Testis (tissue), 5 donors: ENCODE measurements around the gene USP2. TPM values are rescaled to one million over a fixed set of nuclear protein-coding genes. Genes with fewer than 3 reads are reported as not detected.

Source experiments
- DNase-seq: peaks from one replicate; pipeline ENCODE4 v3.0.0-alpha.2; 2019
- H3K27ac ChIP-seq, 2 donors: fragments of 200-600 bp; sonication (generic); one replicate each; pipeline ENCODE4 v1.5.1; 2019
- H3K27me3 ChIP-seq: fragments of 200-600 bp; sonication (generic); one replicate; pipeline ENCODE4 v1.5.1; 2019
- H3K36me3 ChIP-seq: fragments of 200-600 bp; sonication (generic); one replicate; pipeline ENCODE4 v1.5.1; 2017; ENCODE audit warnings: low read depth; ENCODE audit errors: missing control alignments
- H3K4me1 ChIP-seq: fragments of 200-600 bp; sonication (generic); one replicate; pipeline ENCODE4 v1.5.1; 2019
- H3K4me3 ChIP-seq, 2 donors: fragments of 200-600 bp; sonication (generic); one replicate each; pipeline ENCODE4 v1.5.1; 2017 to 2019
- H3K9me3 ChIP-seq: fragments of 200-600 bp; sonication (generic); one replicate; pipeline ENCODE4 v1.5.1; 2017
- CTCF ChIP-seq, 3 experiments: fragments of 450-650 bp in 2 of 3; fragments of 200-600 bp in 1 of 3; sonication (generic) in 1 of 3; IDR thresholded peaks; one replicate each; pipeline ENCODE4 v1.5.1; 2016 to 2019; ENCODE audit warnings: antibody characterized with exemption in 3 of 3, mild to moderate bottlenecking in 2 of 3, moderate library complexity in 1 of 3
- POLR2A ChIP-seq: fragments of 450-650 bp; IDR thresholded peaks from one replicate; pipeline ENCODE4 v1.6.1; 2017; ENCODE audit warnings: antibody characterized with exemption, mild to moderate bottlenecking, moderate library complexity
- WGBS, 2 donors: methylation state at CpG; one replicate each; pipeline ENCODE4 v1.1.5; 2018; 5-methylcytosine and 5-hydroxymethylcytosine counted together
- intact Hi-C: fragments of 100-400 bp; cut with DNase I; formaldehyde crosslinking; loops from one replicate; pipeline ENCODE4 v1.15.1; 2023; ENCODE audit warnings: low total_unique reads
- long read RNA-seq, 2 donors: transcript quantifications; one replicate each; lab custom pipeline, GENCODE V29; 2026
- polyA plus RNA-seq: library from polyadenylated mRNA; stranded (reverse); fragments of 350-450 nt; fragmentation: Illumina TruSeq; extraction: RNeasy Lipid Tissue Mini Kit (QIAGEN cat#74804); gene quantifications from one replicate; pipeline ENCODE4 v1.2.3, GENCODE V29; 2014; ENCODE audit warnings: low read depth, low replicate concordance; ENCODE audit not compliant: insufficient read depth
- total RNA-seq, 2 donors: library from RNA; depleted of rRNA; stranded (reverse); fragments of >200 nt; gene quantifications; one replicate each; pipeline ENCODE4 v1.2.3, GENCODE V29; 2016

Gene USP2
- total RNA-seq = 100 to 1,000 TPM in 1 of 2 donors, 10 to 100 TPM in 1; 41.2 to 100 TPM
- polyA plus RNA-seq = 168 TPM
- long read RNA-seq, donor 1, partial matches to known transcripts = 0 of 2 reads
- long read RNA-seq, donor 1, other reads (novel, unspliced or antisense) = 0 of 2 reads
- long read RNA-seq, donor 2, partial matches to known transcripts = 0 of 1 reads
- long read RNA-seq, donor 2, other reads (novel, unspliced or antisense) = 0 of 1 reads

- TF ChIP-seq POLR2A (no peak), CTCF (IDR thresholded peaks at IDR 0.05) (peak; percentile 83 to 97 (median 85))
- H3K36me3 ChIP-seq = no peaks in the 10 kb centered on the region
- H3K27me3 ChIP-seq = no peaks in the 10 kb centered on the region
- H3K9me3 ChIP-seq = no peaks in the 10 kb centered on the region
- intact Hi-C loops = no loop called here
- H3K27ac ChIP-seq = peak within 1 kb of the TSS in 1 of 2 donors; percentile 52
- peak within 1 kb of the TSS; percentile 45 to 55 for H3K4me3 ChIP-seq
- 0 to 1% methylated on average over 24 to 33 of the region's 54 CpGs for WGBS, 2 donors
- peak; percentile 98 for DNase-seq
- peaks cover 8% of the 10 kb centered on the region for H3K4me1 ChIP-seq
Observed at GRCh38 chr11:119381181-119381988, at the start of gene USP2. TSS of gene USP2 (minus strand) at chr11:119381690. CDS start at chr11:119373480, 8,210 bp downstream.

GRCh38 chr11:119427279-119427678, 45.8 kb upstream of the USP2 start:
- TF ChIP-seq POLR2A = no peak
- no peak for TF ChIP-seq CTCF (IDR thresholded peaks at IDR 0.05)
- WGBS, 2 donors = 88 to 90% methylated on average over 5 of the region's 5 CpGs
- Histone ChIP-seq H3K27me3 (no peaks in the 10 kb centered on the region), H3K27ac (no peak overlapping the region), H3K9me3 (no peaks in the 10 kb centered on the region), H3K4me1 (no peaks in the 10 kb centered on the region), H3K4me3 (no peak overlapping the region), H3K36me3 (no peaks in the 10 kb centered on the region)
- intact Hi-C loops = no loop called here
- no peak for DNase-seq

- Histone ChIP-seq H3K36me3 (no peaks in the 10 kb centered on the region), H3K27me3 (no peaks in the 10 kb centered on the region), H3K4me1 (peaks cover 5% of the 10 kb centered on the region), H3K4me3 (no peak overlapping the region), H3K9me3 (no peaks in the 10 kb centered on the region), H3K27ac (no peak overlapping the region)
- WGBS, 2 donors = 76 to 78% methylated on average over 4 of the region's 4 CpGs
- TF ChIP-seq POLR2A (no peak), CTCF (IDR thresholded peaks at IDR 0.05) (no peak)
- intact Hi-C loops = no loop called here
- DNase-seq = no peak
Observed at GRCh38 chr11:119426142-119426541, 44.7 kb upstream of the USP2 start.

- no peak overlapping the region for H3K27ac ChIP-seq
- no peaks in the 10 kb centered on the region for H3K9me3 ChIP-seq
- no peak overlapping the region for H3K4me3 ChIP-seq
- TF ChIP-seq POLR2A (no peak), CTCF (IDR thresholded peaks at IDR 0.05) (no peak)
- no peak for DNase-seq
- H3K36me3 ChIP-seq = no peaks in the 10 kb centered on the region
- WGBS, 2 donors = 75 to 87% methylated on average over 2 of the region's 2 CpGs
- no peaks in the 10 kb centered on the region for H3K27me3 ChIP-seq
- H3K4me1 ChIP-seq = peaks cover 5% of the 10 kb centered on the region
- intact Hi-C loops = no loop called here
Observed at GRCh38 chr11:119424775-119425174, 43.3 kb upstream of the USP2 start.
